Stimulated activated naive B cell treated with anti-CD40 and anti-IgM and Interleukin-4, amounts not matched to agents 10 μg/mL and 1 μg/mL and 100 μg/mL, for 72 hours (primary cell): Measurements from ENCODE around the gene ECE1.
"Not testable (repeated sequence)": the region's sequence is repeated elsewhere in the genome, so short reads cannot be mapped to it uniquely, and the experiment has no call there.

Experiments
- ATAC-seq, 2 donors: fragments of 150-1000 bp; cut with Tn5 transposase; replicated peaks; 2 replicates each; pipeline ENCODE4 v1.10.0; 2021; ENCODE audit warnings: moderate library complexity in 1 of 2
- DNase-seq: peaks from one replicate; pipeline ENCODE4 v3.0.0; 2021
- H3K27ac Mint-ChIP-seq: one replicate; pipeline ENCODE4 v1.8.0; 2022; ENCODE audit warnings: mild to moderate bottlenecking, mixed read lengths
- H3K27me3 Mint-ChIP-seq, 2 donors: one replicate each; pipeline ENCODE4 v1.8.0; 2022; ENCODE audit warnings: mixed read lengths in 2 of 2
- H3K36me3 Mint-ChIP-seq, 2 donors: one replicate each; pipeline ENCODE4 v1.8.0; 2022; ENCODE audit warnings: mixed read lengths in 2 of 2, mild to moderate bottlenecking in 1 of 2
- H3K4me1 Mint-ChIP-seq, 2 donors: one replicate each; pipeline ENCODE4 v1.8.0; 2022; ENCODE audit warnings: mixed read lengths in 2 of 2, mild to moderate bottlenecking in 1 of 2
- H3K4me3 Mint-ChIP-seq, 2 donors: one replicate each; pipeline ENCODE4 v1.8.0; 2022; ENCODE audit warnings: mild to moderate bottlenecking in 2 of 2, mixed read lengths in 2 of 2, moderate library complexity in 1 of 2
- H3K9me3 Mint-ChIP-seq, 2 donors: one replicate each; pipeline ENCODE4 v1.8.0; 2022; ENCODE audit warnings: mixed read lengths in 2 of 2, mild to moderate bottlenecking in 1 of 2

The ECE1 gene

DNA sequence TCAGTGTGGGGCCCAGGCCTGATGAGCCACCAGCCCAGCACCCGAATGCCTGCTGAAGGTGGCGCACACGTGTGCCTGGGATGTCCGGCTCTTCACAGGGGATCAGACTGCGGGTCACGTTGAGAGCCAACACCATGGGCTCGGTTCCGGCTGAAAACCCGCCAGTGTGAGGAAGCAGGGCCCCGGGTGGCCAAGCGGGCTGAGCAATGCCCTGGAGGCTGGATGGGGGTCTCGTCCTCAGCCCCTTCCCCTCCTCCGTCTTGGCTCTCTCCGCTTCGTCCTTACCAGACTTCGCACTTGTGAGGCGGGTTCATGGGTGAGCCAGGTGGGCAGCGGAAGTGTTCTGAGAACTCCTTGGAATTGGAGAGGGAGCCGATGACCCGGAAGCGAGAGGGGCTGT is 70.6 kb downstream of the ECE1 start:
- Mint-ChIP-seq H3K9me3 (no peaks in the 10 kb centered on the region), H3K4me3 (no peak overlapping the region), H3K36me3 (peaks cover 56 to 59% of the 10 kb centered on the region in 2 donors), H3K27me3 (no peaks in the 10 kb centered on the region), H3K27ac (peak overlapping the region; percentile 62), H3K4me1 (peaks cover 13 to 19% of the 10 kb centered on the region in 2 donors)
- DNase-seq (no peak), ATAC-seq (no peak)

DNA sequence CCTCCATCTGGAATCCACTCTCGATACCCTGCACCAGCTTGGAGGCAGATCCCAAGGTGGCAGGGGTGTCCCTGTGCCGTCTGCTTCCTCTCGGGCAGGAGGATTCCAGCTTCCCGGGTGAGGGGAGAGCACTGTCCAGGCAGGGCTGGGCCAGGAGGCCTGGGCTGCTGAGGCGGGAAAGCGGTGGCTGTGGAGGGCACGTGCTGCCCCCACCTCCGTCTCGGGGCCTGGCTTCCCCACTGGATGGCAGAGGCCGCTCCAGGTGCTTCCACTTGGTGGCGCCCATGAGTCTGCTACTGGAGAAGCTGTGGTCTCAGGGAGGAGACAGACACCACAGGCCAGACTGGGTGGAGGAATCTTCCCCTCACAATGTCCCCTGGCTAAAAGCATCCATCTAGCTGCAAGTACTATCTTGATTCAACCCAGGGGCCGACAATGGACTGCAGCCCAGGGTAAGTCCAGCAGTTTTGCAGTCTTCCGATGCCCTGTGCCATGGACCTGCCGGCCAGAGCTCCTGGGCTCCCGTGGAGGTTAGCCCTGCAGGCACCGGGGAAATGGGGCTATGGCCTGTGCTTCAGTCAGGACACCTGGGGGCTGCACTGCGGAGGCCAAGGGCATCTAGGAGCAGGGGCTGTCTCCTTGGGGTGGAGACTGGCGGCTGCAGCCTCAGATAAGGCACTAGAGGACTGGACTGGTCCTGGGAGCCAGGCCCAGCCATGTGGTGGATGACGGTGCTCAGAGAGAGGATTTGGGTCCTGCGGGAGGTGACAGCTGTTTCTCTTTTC is 72.3 kb downstream of the ECE1 start:
- H3K36me3 Mint-ChIP-seq, result peaks cover 48 to 51% of the 10 kb centered on the region in 2 donors
- ATAC-seq, result peak; percentile 47 to 56
- no peaks in the 10 kb centered on the region for H3K9me3 Mint-ChIP-seq
- no peak overlapping the region for H3K4me3 Mint-ChIP-seq
- H3K4me1 Mint-ChIP-seq, result peaks cover 13 to 19% of the 10 kb centered on the region in 2 donors
- no peak for DNase-seq
- H3K27ac Mint-ChIP-seq, result peak overlapping the region; percentile 62
- H3K27me3 Mint-ChIP-seq, result no peaks in the 10 kb centered on the region

DNA sequence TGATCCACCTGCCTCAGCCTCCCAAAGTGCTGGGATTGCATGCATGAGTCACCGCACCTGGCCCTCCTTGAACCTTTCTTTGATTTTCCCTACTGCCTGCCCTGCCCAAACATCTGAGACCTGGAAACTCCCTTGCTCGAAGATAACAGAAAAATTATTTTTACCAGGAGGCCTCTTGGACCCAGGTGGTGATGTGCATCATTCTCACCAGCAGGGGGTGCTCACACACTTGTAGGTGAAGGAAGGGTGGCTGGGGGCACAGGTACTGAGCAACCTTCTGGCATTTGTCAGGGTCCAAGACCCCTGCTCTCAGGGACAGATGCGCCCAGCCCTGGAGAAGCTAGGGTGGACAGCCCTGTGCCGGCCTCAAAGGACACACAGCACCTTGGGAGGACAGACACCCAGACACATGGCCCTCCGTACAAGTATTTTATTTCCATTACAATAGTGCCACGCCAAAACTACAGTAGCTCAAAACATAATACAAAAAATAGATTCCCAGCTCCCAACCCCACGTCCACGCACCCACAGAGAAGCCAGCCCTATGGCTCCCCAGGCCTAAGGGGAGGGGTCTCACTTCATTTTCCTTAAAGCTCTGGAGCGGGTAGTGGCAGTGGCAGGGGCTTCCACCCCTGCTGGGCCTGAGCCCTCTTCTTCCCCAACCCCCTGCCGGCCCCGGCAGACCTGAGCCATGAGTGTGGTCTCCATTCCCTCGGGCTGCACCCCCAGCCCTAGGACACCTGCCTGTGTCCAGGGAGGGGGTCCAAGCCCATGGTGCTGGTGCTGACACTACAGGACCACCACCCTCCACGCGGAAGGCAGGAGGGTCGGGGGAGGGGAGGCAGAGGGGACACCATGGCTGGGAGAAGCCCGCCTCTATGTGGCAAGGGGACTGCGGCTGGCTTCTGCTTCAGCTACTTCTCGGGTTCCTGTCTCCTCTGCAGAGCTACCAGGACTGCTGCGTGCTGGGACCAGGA is 73.1 kb downstream of the ECE1 start:
- peak; percentile 65 to 68 for ATAC-seq
- Mint-ChIP-seq H3K4me3 (no peak overlapping the region), H3K27me3 (no peaks in the 10 kb centered on the region), H3K4me1 (peaks cover 13 to 19% of the 10 kb centered on the region in 2 donors), H3K36me3 (peaks cover 46 to 51% of the 10 kb centered on the region in 2 donors), H3K9me3 (no peaks in the 10 kb centered on the region), H3K27ac (peak overlapping the region; percentile 89)
- peak; percentile 48 for DNase-seq

DNA sequence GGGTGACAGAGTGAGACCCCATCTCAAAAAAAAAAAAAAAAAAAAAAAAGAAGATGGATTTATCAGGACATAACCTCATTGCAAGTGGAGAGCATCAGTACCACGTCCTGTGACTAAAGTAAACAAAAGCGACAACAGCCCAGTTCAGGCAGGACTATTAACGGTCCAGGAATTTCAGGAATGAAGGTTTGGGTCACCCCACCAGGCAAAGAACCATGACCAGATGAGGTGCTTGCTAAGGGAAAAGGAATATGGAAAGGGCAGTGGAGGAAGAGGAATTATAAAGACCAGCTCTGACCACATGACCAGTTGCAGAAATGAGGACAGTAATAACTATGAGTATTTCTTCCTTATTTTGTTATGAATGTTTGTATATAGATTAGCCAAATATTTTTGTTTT is 78.1 kb downstream of the ECE1 start:
- H3K27ac Mint-ChIP-seq, result no peak overlapping the region

DNA sequence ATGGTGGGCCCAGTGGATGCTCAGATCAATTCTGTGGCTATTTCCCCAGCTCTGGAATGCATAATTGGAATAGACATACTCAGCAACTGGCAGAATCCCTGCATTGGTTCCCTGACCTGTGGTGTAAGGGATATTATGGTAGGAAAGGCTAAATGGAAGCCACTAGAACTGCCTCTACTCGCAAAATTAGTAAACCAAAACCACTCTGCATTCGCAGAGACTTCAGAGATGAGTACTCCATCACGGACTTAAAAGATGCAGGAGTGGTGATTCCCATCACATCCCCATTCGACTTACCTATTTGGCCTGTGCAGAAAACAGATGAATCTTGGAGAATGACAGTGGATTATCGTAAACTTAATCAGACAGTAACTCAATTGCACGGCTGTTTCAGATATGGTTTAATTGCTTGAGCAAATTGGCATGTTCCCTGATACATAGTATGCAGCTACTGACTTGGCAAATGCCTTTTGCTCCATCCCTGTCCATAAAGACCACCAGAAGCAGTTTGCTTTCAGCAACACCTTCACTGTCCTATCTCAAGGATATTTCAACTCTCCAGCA is 82.0 kb downstream of the ECE1 start:
- not testable (repeated sequence) for H3K9me3 Mint-ChIP-seq, H3K4me3 Mint-ChIP-seq, DNase-seq, H3K27ac Mint-ChIP-seq, H3K4me1 Mint-ChIP-seq, H3K27me3 Mint-ChIP-seq, H3K36me3 Mint-ChIP-seq, ATAC-seq

More for the DNA sequence above, 78.1 kb downstream of the ECE1 start:
- Mint-ChIP-seq H3K36me3 (peaks cover 10 to 18% of the 10 kb centered on the region in 2 donors), H3K9me3 (no peaks in the 10 kb centered on the region), H3K4me3 (no peak overlapping the region), H3K27me3 (no peaks in the 10 kb centered on the region), H3K4me1 (peaks cover 6 to 7% of the 10 kb centered on the region in 2 donors)
- no peak for ATAC-seq
- DNase-seq, result no peak

DNA sequence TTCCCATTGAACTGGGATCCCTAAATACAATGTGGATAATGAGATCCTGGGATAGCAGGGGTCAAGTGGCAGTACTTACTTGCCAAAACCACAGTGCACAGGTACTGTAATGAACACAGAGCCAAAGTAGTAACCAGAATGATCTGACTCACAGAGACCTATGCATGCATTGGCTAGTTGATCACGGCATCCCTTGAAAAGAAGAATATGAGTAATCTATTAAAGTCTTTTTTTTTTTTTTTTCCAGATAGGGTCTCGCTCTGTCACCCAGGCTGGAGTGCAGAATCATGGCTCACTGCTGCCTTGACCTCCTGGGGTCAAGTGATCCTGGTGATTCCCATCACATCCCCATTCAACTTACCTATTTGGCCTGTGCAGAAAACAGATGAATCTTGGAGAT is 84.1 kb downstream of the ECE1 start:
- DNase-seq (no peak), ATAC-seq (peak in 1 of 2 donors; percentile 70)
- no peaks in the 10 kb centered on the region for H3K9me3 Mint-ChIP-seq
- H3K4me1 Mint-ChIP-seq, result no peaks in the 10 kb centered on the region
- no peak overlapping the region for H3K27ac Mint-ChIP-seq
- no peaks in the 10 kb centered on the region for H3K27me3 Mint-ChIP-seq
- no peak overlapping the region for H3K4me3 Mint-ChIP-seq
- no peaks in the 10 kb centered on the region for H3K36me3 Mint-ChIP-seq

DNA sequence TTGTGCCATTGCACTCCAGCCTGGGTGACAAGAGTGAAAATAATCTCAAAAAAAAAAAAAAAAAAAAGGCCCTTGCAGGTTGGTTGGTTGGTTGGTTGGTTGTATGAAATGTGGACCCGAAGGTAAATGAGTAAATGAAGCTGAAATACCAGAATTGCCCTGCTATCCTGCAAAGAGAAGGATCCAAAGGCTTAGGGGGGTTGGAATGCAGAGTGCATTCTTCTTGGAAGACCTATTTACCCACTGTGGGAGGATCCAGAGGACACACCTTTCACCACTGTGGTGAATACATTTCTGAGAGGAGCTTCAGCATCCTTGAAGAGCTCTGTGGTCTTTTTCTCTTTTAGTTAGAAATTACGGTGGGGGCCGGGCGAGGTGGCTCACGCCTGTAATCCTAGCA is 84.8 kb downstream of the ECE1 start:
- no peak overlapping the region for H3K4me3 Mint-ChIP-seq
- H3K9me3 Mint-ChIP-seq, result no peaks in the 10 kb centered on the region
- ATAC-seq (no peak), DNase-seq (no peak)
- no peaks in the 10 kb centered on the region for H3K27me3 Mint-ChIP-seq
- no peak overlapping the region for H3K27ac Mint-ChIP-seq
- H3K4me1 Mint-ChIP-seq, result no peaks in the 10 kb centered on the region
- H3K36me3 Mint-ChIP-seq, result no peaks in the 10 kb centered on the region

DNA sequence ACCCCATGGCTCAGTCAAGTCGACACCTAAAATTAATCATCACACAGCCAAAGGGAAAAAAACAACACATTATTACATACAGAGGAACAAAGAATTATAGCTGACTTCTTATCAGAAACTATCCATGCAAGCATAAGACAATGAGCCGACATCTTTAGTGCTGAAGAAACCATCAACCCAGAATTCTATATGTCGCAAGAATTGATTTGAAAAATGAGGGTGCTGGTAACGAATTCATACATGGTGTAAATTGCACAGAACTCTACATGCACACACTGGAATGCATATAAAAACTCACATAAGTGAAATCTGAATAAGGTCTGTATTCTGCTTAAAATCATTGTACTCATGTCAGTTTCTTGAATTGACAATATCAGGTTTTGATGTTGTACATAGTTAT is 88.6 kb downstream of the ECE1 start:
- ATAC-seq, result no peak

DNA sequence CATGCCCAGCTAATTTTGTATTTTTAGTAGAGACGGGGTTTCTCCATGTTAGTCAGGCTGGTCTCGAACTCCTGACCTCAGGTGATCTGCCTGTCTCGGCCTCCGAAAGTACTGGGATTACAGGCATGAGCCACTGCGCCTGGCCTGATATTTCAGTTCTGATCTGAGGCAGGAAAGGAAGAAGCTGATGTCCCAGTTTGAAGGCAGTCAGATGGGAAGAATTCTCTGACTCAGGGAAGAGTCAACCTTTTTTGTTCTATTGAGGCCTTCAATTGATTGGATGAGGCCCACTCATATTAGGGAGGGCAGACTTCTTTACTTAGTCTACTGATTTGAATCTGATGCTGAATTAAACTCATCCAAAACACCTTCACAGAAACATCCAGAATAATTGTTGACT is 89.0 kb downstream of the ECE1 start:
- peaks cover 4 to 14% of the 10 kb centered on the region in 2 donors for H3K27me3 Mint-ChIP-seq
- H3K36me3 Mint-ChIP-seq, ATAC-seq, H3K4me3 Mint-ChIP-seq, H3K27ac Mint-ChIP-seq, DNase-seq, H3K4me1 Mint-ChIP-seq, H3K9me3 Mint-ChIP-seq: not testable (repeated sequence)

More for the DNA sequence above, 88.6 kb downstream of the ECE1 start:
- Mint-ChIP-seq H3K27me3 (peaks cover under 1 to 10% of the 10 kb centered on the region in 2 donors), H3K4me3 (no peak overlapping the region), H3K27ac (no peak overlapping the region), H3K9me3 (no peaks in the 10 kb centered on the region), H3K4me1 (no peaks in the 10 kb centered on the region), H3K36me3 (no peaks in the 10 kb centered on the region)
- DNase-seq, result no peak

DNA sequence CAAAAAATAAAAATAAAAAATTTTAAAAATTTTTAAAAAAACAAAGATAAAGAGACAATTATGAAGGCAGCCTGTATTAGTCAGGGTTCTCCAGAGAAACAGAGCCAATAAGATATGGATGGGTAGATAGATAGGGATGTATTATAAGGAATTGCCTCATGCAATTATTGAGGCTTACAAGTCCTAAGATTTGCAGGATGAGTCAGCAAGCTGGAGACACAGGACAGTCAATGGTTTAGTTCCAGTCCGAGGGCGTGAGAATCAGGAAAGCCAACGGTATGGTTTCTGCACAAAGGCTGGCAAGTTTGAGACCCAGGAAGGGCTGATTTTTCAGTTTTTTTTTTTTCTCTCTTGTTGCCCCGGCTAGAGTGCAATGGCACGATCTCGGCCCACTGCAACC is 89.5 kb downstream of the ECE1 start:
- Mint-ChIP-seq H3K36me3 (no peaks in the 10 kb centered on the region), H3K9me3 (no peaks in the 10 kb centered on the region), H3K27ac (no peak overlapping the region), H3K4me1 (no peaks in the 10 kb centered on the region), H3K27me3 (peaks cover 4 to 16% of the 10 kb centered on the region in 2 donors), H3K4me3 (no peak overlapping the region)
- ATAC-seq (no peak), DNase-seq (no peak)

DNA sequence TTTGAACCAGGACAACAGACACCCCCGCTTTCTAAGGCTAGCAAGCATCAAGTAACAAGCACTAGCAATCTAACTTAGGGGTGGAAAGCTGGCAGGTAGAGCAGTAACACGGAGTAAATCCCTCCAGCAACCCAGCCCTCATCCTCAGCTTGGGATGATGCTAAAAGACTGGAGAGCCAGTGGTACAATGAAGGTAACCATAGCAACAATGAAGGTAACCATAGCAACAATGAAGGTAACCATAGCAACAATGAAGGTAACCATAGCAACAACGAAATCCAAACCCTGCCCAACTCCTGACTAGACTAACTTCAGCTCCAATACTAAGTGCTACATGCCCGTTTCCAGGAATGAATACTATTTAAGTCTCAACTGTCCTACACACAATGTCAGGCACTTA is 91.3 kb downstream of the ECE1 start:
- ATAC-seq (no peak), DNase-seq (no peak)
- no peaks in the 10 kb centered on the region for H3K9me3 Mint-ChIP-seq
- peaks cover 0 to 6% of the 10 kb centered on the region in 2 donors for H3K4me1 Mint-ChIP-seq
- no peaks in the 10 kb centered on the region for H3K36me3 Mint-ChIP-seq
- H3K4me3 Mint-ChIP-seq, result no peak overlapping the region
- peaks cover 4 to 19% of the 10 kb centered on the region in 2 donors for H3K27me3 Mint-ChIP-seq
- no peak overlapping the region for H3K27ac Mint-ChIP-seq

DNA sequence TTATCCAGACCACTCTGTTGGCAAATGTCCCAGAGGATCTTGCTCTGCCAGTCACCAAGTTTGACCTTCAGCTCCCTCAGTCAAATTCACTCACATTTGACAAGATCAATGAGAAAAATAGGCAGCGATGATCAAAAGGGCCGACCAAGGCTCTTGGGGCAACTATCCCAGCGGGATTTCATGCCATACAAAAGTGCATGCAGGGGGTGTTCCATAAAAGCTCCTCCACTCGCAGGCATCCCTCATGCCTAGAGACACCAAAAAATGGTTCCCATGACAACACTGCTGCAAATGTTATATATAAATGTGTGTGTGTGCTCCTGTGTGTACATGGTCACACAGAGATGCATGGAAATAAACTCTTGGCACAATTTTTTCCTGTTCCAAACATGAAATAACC is 97.4 kb downstream of the ECE1 start:
- no peaks in the 10 kb centered on the region for H3K9me3 Mint-ChIP-seq

DNA sequence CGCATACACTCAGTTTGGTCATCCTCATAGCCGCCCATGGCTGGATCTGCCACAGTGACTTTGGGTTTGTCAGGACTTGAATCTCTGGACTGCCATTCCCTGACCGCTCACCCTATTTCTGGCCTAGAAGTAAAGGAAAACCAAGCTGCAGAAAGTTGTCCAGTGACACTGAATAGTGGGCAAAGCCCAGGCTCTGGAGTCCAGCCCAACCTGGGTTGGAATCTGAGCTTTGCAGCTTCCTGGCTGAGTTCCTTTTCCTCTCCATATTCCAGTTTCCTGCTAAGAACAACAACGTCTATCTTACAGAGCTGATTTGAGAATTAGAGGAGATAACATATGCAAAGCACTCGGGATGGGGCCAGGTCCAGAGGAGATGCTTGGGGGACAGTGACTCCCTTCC is 98.0 kb downstream of the ECE1 start:
- no peak overlapping the region for H3K4me3 Mint-ChIP-seq
- DNase-seq, result no peak
- H3K27ac Mint-ChIP-seq, result no peak overlapping the region
- no peaks in the 10 kb centered on the region for H3K9me3 Mint-ChIP-seq
- peaks cover 12 to 21% of the 10 kb centered on the region in 2 donors for H3K27me3 Mint-ChIP-seq
- ATAC-seq, result no peak
- peaks cover 0 to 6% of the 10 kb centered on the region in 2 donors for H3K4me1 Mint-ChIP-seq
- no peaks in the 10 kb centered on the region for H3K36me3 Mint-ChIP-seq

More for the DNA sequence above, 97.4 kb downstream of the ECE1 start:
- Mint-ChIP-seq H3K27ac (no peak overlapping the region), H3K4me1 (peaks cover 0 to 6% of the 10 kb centered on the region in 2 donors), H3K27me3 (peaks cover 12 to 21% of the 10 kb centered on the region in 2 donors), H3K4me3 (no peak overlapping the region), H3K36me3 (no peaks in the 10 kb centered on the region)
- DNase-seq (no peak), ATAC-seq (no peak)

DNA sequence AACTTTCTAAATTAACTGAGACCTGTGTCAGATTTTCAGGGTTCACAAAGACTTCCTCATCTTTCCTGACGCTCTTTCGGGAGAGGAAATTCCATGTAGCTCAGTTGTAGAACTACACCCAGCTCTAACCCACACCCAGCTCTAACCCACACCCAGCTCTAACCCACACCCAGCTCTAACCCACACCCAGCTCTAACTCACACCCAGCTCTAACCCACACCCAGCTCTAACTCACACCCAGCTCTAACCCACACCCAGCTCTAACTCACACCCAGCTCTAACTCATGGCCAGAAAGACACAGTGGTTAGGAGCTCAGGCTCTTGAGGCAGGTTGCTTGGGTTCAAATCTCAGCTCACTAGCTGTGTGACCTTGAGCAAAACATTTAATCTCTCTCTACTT is 99.5 kb downstream of the ECE1 start:
- H3K4me3 Mint-ChIP-seq, H3K36me3 Mint-ChIP-seq, H3K9me3 Mint-ChIP-seq, H3K27ac Mint-ChIP-seq, DNase-seq, H3K4me1 Mint-ChIP-seq, ATAC-seq: not testable (repeated sequence)
- H3K27me3 Mint-ChIP-seq, result peaks cover 8 to 13% of the 10 kb centered on the region in 2 donors
